ENCODE data around the gene LGALS7B. TPM values are rescaled to one million over a fixed set of nuclear protein-coding genes. Genes with fewer than 3 reads are reported as not detected.
"Not testable (repeated sequence)": the region's sequence is repeated elsewhere in the genome, so short reads cannot be mapped to it uniquely, and the experiment has no call there.

The LGALS7B gene
- total RNA-seq, 6 experiments from 2014 or later = not detected

DNA sequence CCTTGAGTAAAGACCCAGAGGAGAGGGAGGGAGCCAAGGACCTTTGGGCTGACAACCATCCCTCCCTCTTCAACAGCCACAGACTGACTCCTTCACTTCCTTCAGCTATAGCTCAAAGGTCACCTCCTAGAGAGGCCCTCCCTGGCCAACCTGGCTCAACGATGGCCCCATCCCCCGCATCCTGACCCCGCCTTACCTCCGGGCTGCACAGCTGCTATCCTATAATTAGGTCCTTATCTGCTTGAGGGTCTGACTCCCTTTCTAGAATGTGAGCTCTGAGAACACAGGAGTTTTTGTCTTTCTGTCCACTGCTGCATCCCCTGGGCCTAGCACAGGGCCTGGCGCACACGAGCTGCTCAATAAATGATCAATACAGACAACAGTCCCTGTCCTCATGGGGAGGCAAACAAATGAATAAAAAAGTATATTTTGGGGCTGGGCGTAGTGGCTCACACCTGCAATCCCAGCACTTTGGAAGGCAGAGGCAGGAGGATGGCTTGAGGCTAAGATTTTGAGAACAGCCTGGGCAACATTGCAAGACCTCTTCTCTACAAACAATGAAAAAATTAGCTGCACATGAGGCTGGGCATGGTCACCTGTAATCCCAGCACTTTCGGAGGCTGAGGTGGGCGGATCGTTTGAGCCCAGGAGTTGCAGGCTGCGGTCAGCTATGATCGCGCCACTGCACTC lies 30.4 kb downstream of the LGALS7B start:
- Mint-ChIP-seq H3K27ac (no peak overlapping the region), H3K9me3 (peaks cover 6% of the 10 kb centered on the region), H3K36me3 (ENCODE audit: low read depth) (peaks cover 25% of the 10 kb centered on the region)

DNA sequence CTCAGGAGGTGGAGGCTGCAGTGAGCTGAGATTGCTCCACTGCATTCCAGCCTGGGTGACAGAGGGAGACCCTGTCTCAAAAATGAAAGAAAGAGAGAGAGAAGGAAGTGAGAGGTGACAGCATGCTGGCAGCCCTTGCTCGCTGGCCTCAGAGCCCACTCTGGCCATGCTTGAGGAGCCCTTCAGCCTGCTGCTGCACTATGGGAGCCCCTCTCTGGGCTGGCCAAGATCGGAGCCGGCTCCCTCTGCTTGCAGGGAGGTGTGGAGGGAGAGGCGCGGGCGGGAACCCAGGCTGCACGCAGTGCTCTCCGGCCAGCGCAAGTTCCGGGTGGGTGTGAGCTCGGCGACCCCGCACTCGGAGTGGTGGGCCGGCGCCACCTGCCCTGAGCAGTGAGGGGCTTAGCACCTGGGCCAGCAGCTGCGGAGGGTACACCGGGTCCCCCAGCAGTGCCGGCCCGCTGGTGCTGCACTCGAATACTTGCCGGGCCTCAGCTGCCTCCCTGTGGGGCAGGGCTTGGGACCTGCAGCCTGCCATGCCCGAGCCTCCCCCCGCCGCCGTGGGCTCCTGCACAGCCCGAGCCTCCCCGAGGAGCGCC lies 32.3 kb downstream of the LGALS7B start:
- H3K27me3 Mint-ChIP-seq (ENCODE audit: insufficient read depth); DNase-seq; H3K4me3 Mint-ChIP-seq; H3K27ac Mint-ChIP-seq; H3K9me3 Mint-ChIP-seq; H3K4me1 Mint-ChIP-seq (ENCODE audit: low read depth): not testable (repeated sequence)
- peaks cover 27% of the 10 kb centered on the region for H3K36me3 Mint-ChIP-seq (ENCODE audit: low read depth)

More for the DNA sequence above, 30.4 kb downstream of the LGALS7B start:
- Mint-ChIP-seq H3K4me1 (ENCODE audit: low read depth) (no peaks in the 10 kb centered on the region), H3K4me3 (no peak overlapping the region), H3K27me3 (ENCODE audit: insufficient read depth) (peaks cover 3% of the 10 kb centered on the region)
- DNase-seq = no peak
- TF ChIP-seq, protein P1, sequence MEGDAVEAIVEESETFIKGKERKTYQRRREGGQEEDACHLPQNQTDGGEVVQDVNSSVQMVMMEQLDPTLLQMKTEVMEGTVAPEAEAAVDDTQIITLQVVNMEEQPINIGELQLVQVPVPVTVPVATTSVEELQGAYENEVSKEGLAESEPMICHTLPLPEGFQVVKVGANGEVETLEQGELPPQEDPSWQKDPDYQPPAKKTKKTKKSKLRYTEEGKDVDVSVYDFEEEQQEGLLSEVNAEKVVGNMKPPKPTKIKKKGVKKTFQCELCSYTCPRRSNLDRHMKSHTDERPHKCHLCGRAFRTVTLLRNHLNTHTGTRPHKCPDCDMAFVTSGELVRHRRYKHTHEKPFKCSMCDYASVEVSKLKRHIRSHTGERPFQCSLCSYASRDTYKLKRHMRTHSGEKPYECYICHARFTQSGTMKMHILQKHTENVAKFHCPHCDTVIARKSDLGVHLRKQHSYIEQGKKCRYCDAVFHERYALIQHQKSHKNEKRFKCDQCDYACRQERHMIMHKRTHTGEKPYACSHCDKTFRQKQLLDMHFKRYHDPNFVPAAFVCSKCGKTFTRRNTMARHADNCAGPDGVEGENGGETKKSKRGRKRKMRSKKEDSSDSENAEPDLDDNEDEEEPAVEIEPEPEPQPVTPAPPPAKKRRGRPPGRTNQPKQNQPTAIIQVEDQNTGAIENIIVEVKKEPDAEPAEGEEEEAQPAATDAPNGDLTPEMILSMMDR (IDR thresholded peaks at IDR 0.05) = no peak

DNA sequence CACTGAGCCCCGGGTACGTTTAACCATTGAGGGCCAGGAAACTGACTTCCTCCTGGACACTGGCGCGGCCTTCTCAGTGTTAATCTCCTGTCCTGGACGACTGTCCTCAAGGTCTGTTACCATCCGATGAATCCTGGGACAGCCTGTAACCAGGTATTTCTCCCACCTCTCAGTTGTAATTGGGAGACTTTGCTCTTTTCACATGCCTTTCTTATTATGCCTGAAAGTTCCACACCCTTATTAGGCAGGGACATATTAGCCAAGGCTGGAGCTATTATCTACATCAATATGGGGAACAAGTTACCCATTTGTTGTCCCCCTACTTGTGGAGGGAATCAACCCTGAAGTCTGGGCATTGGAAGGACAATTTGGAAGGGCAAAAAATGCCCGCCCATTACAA lies 36.9 kb downstream of the LGALS7B start:
- not testable (repeated sequence) for H3K4me3 Mint-ChIP-seq; DNase-seq; H3K27me3 Mint-ChIP-seq (ENCODE audit: insufficient read depth); H3K9me3 Mint-ChIP-seq; H3K27ac Mint-ChIP-seq
- H3K36me3 Mint-ChIP-seq (ENCODE audit: low read depth) = peaks cover 38% of the 10 kb centered on the region
- peaks cover 14% of the 10 kb centered on the region for H3K4me1 Mint-ChIP-seq (ENCODE audit: low read depth)

DNA sequence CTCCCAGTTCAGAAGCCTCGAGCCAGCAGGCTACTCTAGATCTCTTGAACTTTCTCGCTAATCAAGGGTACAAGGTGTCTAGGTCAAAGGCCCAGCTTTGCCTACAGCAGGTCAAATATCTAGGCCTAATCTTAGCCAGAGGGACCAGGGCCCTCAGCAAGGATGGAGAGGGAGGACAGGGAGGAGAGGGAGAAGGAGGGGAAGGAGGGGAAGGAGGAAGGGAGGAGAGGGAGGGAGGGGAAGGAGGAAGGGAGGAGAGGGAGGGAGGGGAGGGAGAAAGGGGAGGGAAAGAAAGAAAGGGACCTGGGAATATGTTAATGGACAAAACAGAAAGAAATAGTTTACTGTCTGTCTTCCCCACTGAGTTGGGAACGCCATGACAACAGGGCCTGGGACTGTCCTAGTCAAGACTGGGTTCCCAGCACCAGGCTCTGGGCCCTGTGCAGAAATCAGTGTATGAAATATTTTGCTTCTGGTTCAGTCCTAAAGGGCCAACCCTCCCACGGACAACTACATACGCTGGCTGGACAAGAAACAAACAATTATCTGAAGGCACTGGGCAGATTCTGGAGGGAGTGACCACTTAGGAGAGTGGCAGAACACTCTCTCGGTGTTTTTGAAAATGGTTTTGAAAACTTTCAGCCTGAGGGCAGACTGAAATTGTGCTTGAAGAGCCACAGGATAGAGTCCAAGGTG lies 38.0 kb downstream of the LGALS7B start:
- H3K27ac Mint-ChIP-seq = no peak overlapping the region

DNA sequence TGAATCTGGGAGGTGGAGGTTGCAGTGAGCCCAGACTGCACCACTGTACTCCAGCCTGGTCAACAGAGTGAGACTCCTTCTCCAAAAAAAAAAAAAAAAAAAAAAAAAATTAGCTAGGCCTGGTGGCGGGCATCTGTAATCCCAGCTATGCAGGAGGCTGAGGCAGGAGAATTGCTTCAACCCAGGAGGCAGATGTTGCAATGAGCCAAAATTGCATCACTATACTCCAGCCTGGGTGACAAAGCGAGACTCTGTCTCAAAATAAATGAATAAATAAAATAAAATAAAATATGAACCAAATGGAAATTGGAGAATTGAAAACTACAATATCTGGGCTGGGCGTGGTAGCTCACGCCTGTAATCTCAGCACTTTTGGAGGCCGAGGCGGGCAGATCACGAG lies 40.2 kb downstream of the LGALS7B start:
- H3K9me3 Mint-ChIP-seq; H3K4me3 Mint-ChIP-seq; H3K27me3 Mint-ChIP-seq (ENCODE audit: insufficient read depth); DNase-seq: not testable (repeated sequence)
- H3K4me1 Mint-ChIP-seq (ENCODE audit: low read depth) = peaks cover 34% of the 10 kb centered on the region
- H3K27ac Mint-ChIP-seq = peak overlapping the region; percentile 94; the same call in 1 of the 2 replicates
- peaks cover 21% of the 10 kb centered on the region for H3K36me3 Mint-ChIP-seq (ENCODE audit: low read depth)

More for the DNA sequence above, 38.0 kb downstream of the LGALS7B start:
- peaks cover 6% of the 10 kb centered on the region for H3K9me3 Mint-ChIP-seq
- no peak for DNase-seq
- TF ChIP-seq, protein P1 (IDR thresholded peaks at IDR 0.05) = no peak
- peaks cover 41% of the 10 kb centered on the region for H3K36me3 Mint-ChIP-seq (ENCODE audit: low read depth)
- H3K4me3 Mint-ChIP-seq = no peak overlapping the region
- H3K4me1 Mint-ChIP-seq (ENCODE audit: low read depth) = peaks cover 24% of the 10 kb centered on the region
- H3K27me3 Mint-ChIP-seq (ENCODE audit: insufficient read depth) = peaks cover 2% of the 10 kb centered on the region; the same call in 1 of the 2 replicates

DNA sequence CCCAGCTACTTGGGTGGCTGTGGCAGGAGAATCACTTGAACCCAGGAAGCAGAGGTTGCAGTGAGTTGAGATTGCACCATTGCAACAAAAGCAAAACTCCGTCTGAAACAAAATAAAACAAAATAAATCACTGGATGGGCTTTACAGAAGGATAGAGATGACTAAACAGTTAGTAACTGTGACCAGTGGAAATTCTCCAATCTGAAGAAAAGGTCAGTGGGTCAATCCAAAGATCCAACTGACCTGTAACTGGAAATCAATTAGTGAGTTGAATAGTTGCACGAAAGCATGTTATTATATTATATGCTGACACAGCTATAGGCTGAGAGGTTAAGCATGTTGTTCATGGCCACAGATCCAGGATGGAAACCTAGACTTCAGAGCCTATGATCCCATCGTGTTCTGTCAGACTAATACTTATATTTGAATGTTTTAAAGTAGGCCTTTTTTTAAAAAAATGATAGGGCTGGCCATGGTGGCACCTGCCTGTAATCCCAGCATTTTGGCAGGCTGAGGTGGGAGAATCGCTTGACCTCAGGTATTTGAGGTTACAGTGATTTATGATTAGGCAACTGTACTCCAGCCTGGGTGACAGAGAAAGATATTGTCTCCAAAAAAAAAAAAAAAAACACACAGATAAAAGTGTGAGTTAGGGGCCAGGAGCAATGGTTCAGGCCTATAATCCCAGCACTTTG lies 41.2 kb downstream of the LGALS7B start:
- H3K27ac Mint-ChIP-seq = peak overlapping the region; percentile 94
- H3K4me1 Mint-ChIP-seq (ENCODE audit: low read depth) = peaks cover 42% of the 10 kb centered on the region
- TF ChIP-seq, protein P1 (IDR thresholded peaks at IDR 0.05) = no peak
- peak; percentile 57 for DNase-seq
- H3K4me3 Mint-ChIP-seq = peak overlapping the region; percentile 87
- no peaks in the 10 kb centered on the region for H3K27me3 Mint-ChIP-seq (ENCODE audit: insufficient read depth)
- no peaks in the 10 kb centered on the region for H3K9me3 Mint-ChIP-seq
- peaks cover 18% of the 10 kb centered on the region for H3K36me3 Mint-ChIP-seq (ENCODE audit: low read depth)
